ENCODE measurements around the gene CGAS. TPM values are rescaled to one million over a fixed set of nuclear protein-coding genes. Genes with fewer than 3 reads are reported as not detected.
A peak's percentile ranks its signal among the peaks of the same experiment; 100 is the strongest.
"Not testable (repeated sequence)": the region's sequence is repeated elsewhere in the genome, so short reads cannot be mapped to it uniquely, and the experiment has no call there.

CGAS gene
- total RNA-seq, 2 donors from 2014 or later, result 3.1 to 3.4 TPM

- no peaks in the 10 kb centered on the region for H3K9me3 ChIP-seq
- TF ChIP-seq CTCF (IDR thresholded peaks at IDR 0.05), result no peak
- TF ChIP-seq POLR2AphosphoS5 (IDR thresholded peaks at IDR 0.05), result peak; percentile 82
- TF ChIP-seq POLR2A (IDR thresholded peaks at IDR 0.05), result no peak
- H3K4me3 ChIP-seq, result peak within 1 kb of the TSS; percentile 59 to 73
- H3K4me1 ChIP-seq (replicated peaks), result no peaks in the 10 kb centered on the region
- H3K27me3 ChIP-seq (replicated peaks; ENCODE audit: insufficient read depth), result no peaks in the 10 kb centered on the region
- peak; percentile 90 for DNase-seq (ENCODE audit: low spot score)
- no peaks in the 10 kb centered on the region for H3K36me3 ChIP-seq
- intact Hi-C loops (cut with DNase I), result no loop called here
- WGBS, result under 1% methylated on average over 55 of the region's 55 CpGs
- H3K27ac ChIP-seq, result peak within 1 kb of the TSS; percentile 87
Observed at GRCh38 chr6:73461537-73462350, 9.6 kb upstream of the CGAS start, which contains the start of gene MTO1. MTO1 (plus strand) TSS chr6:73461737; CDS start chr6:73461855, 118 bp downstream.

DNA sequence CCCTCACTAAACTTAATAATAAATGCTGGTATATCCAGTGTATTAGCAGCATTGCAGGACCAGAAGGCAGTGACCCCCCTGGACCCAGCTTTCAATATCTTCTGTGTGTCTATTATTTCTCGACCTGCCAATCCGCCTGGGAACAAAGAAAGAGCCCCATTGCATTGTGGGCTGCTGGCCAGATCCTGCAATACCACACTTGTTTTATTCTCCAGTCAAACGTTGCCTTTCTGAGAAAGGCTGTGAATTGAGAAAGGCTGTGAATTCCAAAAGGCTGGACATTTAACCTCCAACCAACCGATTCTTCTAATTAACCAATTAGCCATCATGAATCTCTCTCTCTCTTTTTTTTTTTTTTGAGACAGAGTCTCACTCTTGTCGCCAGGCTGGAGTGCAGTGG is 8.0 kb upstream of the CGAS start:
- Histone ChIP-seq H3K27me3 (replicated peaks; ENCODE audit: insufficient read depth) (no peaks in the 10 kb centered on the region), H3K9me3 (no peaks in the 10 kb centered on the region), H3K36me3 (no peaks in the 10 kb centered on the region), H3K4me1 (replicated peaks) (no peaks in the 10 kb centered on the region), H3K27ac (no peak overlapping the region), H3K4me3 (no peak overlapping the region)
- intact Hi-C loops (cut with DNase I), result no loop called here
- WGBS, result 63% methylated on average over 5 of the region's 5 CpGs
- TF ChIP-seq POLR2AphosphoS5 (IDR thresholded peaks at IDR 0.05) (no peak), POLR2A (IDR thresholded peaks at IDR 0.05) (no peak), CTCF (IDR thresholded peaks at IDR 0.05) (no peak)
- DNase-seq (ENCODE audit: low spot score), result no peak

GRCh38 chr6:73459474-73459873 is 7.4 kb upstream of the CGAS start:
- H3K27ac ChIP-seq; DNase-seq (ENCODE audit: low spot score); H3K36me3 ChIP-seq; H3K4me1 ChIP-seq (replicated peaks); H3K9me3 ChIP-seq; H3K4me3 ChIP-seq; H3K27me3 ChIP-seq (replicated peaks; ENCODE audit: insufficient read depth); intact Hi-C loops (cut with DNase I): not testable (repeated sequence)
- 83% methylated on average over 7 of the region's 7 CpGs for WGBS

DNA sequence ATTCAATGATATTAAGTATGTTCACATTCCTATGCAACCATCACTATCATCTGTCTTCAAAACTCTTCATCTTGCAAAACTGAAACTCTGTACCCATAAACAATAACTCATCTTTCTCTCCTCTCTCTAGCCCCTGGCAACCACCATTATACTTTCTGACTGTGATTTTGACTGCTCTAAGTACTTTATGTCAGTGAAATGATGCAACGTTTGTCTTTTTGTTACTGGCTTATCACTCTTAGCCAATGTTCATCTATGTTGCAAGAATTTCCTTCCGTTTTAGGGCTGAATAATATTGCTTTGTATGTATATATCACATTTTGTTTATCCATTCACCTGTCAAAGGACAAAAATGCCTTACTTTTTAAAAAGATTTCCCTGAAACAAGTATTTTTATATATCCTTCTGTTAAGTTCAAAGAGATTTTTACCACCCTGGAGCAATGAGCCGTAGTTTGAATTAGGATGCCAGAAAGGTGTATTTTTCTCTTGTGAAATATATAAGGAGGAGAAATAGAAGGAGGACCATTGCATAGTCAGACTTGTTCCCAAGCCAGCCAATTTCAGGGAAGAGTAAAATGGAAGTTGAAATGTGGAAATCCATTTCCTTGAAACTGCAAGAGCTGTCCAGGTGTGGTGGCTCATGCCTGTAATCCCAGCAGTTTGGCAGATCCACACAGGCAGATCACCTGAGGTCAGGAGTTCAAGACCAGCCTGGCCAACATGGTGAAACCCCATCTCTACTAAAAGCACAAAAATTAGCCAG is 4.0 kb upstream of the CGAS start:
- no peak for DNase-seq (ENCODE audit: low spot score)
- Histone ChIP-seq H3K27ac (no peak overlapping the region), H3K27me3 (replicated peaks; ENCODE audit: insufficient read depth) (no peaks in the 10 kb centered on the region), H3K4me1 (replicated peaks) (no peaks in the 10 kb centered on the region), H3K9me3 (no peaks in the 10 kb centered on the region), H3K4me3 (no peak overlapping the region), H3K36me3 (no peaks in the 10 kb centered on the region)
- 42% methylated on average over 3 of the region's 3 CpGs for WGBS
- TF ChIP-seq CTCF (IDR thresholded peaks at IDR 0.05) (no peak), POLR2A (IDR thresholded peaks at IDR 0.05) (no peak), POLR2AphosphoS5 (IDR thresholded peaks at IDR 0.05) (no peak)
- intact Hi-C loops (cut with DNase I), result no loop called here

GRCh38 chr6:73451223-73452106 is 632 bp downstream of the CGAS start:
- H3K4me1 ChIP-seq (replicated peaks), result no peaks in the 10 kb centered on the region
- H3K4me3 ChIP-seq, result peak overlapping the region; percentile 56 to 59
- H3K27me3 ChIP-seq (replicated peaks; ENCODE audit: insufficient read depth), result no peaks in the 10 kb centered on the region
- peak; percentile 6 for DNase-seq (ENCODE audit: low spot score)
- no peaks in the 10 kb centered on the region for H3K9me3 ChIP-seq
- no peaks in the 10 kb centered on the region for H3K36me3 ChIP-seq
- intact Hi-C loops (cut with DNase I), result no loop called here
- no peak for TF ChIP-seq CTCF (IDR thresholded peaks at IDR 0.05)
- TF ChIP-seq POLR2AphosphoS5 (IDR thresholded peaks at IDR 0.05), result no peak
- no peak for TF ChIP-seq POLR2A (IDR thresholded peaks at IDR 0.05)
- 2% methylated on average over 75 of the region's 79 CpGs for WGBS
- H3K27ac ChIP-seq, result peak overlapping the region; percentile 75 to 79
